Activated naive CD8-positive, alpha-beta T cell treated with anti-CD3 and anti-CD28 coated beads for 36 hours (primary cell): ENCODE results near the gene FBLIM1. TPM values are rescaled to one million over a fixed set of nuclear protein-coding genes. Genes with fewer than 3 reads are reported as not detected.

Experiments used
- DNase-seq: peaks from one replicate; pipeline ENCODE4 v3.0.0; 2021
- H3K27ac Mint-ChIP-seq: one replicate; pipeline ENCODE4 v1.8.0; 2022; ENCODE audit warnings: mild to moderate bottlenecking, moderate library complexity, mixed read lengths
- H3K27me3 Mint-ChIP-seq: one replicate; pipeline ENCODE4 v1.8.0; 2022; ENCODE audit warnings: mild to moderate bottlenecking, mixed read lengths
- H3K36me3 Mint-ChIP-seq: one replicate; pipeline ENCODE4 v1.8.0; 2021; ENCODE audit warnings: mild to moderate bottlenecking, mixed read lengths
- H3K4me1 Mint-ChIP-seq: one replicate; pipeline ENCODE4 v1.8.0; 2021; ENCODE audit warnings: mixed read lengths
- H3K4me3 Mint-ChIP-seq: one replicate; pipeline ENCODE4 v1.8.0; 2022; ENCODE audit warnings: mild to moderate bottlenecking, moderate library complexity, mixed read lengths
- H3K9me3 Mint-ChIP-seq: one replicate; pipeline ENCODE4 v1.8.0; 2022; ENCODE audit warnings: mixed read lengths
- total RNA-seq, 2 experiments: library from RNA; stranded (reverse); gene quantifications; one replicate each; pipeline ENCODE4 v1.2.3, GENCODE V29; 2021

Gene FBLIM1
- total RNA-seq, 2 experiments from 2014 or later: not detected

DNA sequence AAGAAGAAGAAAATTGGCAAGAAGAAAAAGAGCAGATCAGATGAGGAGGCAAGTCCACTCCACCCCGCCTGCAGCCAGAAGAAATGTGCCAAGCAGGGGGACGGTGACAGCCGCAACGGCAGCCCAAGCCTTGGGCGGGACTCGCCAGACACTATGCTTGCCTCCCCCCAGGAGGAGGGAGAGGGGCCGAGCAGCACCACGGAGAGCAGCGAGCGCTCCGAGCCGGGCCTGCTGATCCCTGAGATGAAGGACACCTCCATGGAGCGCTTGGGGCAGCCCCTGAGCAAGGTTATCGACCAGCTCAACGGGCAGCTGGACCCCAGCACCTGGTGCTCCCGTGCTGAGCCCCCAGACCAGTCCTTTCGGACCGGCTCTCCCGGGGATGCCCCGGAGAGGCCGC, 31.6 kb upstream of the FBLIM1 start:
- Mint-ChIP-seq H3K9me3 (no peaks in the 10 kb centered on the region), H3K27ac (no peak overlapping the region), H3K27me3 (no peaks in the 10 kb centered on the region), H3K4me1 (no peaks in the 10 kb centered on the region), H3K36me3 (peaks cover 5% of the 10 kb centered on the region), H3K4me3 (no peak overlapping the region)
- no peak for DNase-seq

DNA sequence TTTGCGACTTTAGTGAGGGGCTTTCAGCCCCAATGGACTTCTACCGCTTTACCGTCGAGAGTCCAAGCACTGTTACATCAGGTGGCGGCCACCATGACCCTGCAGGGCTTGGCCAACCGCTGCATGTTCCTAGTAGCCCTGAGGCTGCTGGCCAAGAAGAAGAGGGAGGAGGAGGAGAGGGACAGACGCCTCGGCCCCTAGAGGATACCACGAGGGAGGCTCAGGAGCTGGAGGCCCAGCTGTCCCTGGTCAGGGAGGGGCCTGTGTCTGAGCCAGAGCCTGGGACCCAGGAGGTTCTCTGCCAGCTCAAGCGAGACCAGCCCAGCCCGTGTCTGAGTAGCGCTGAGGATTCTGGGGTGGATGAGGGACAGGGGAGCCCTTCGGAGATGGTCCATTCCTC, 31.2 kb upstream of the FBLIM1 start:
- Mint-ChIP-seq H3K27me3 (no peaks in the 10 kb centered on the region), H3K36me3 (peaks cover 5% of the 10 kb centered on the region), H3K4me3 (no peak overlapping the region), H3K9me3 (no peaks in the 10 kb centered on the region), H3K27ac (no peak overlapping the region), H3K4me1 (no peaks in the 10 kb centered on the region)
- no peak for DNase-seq

GRCh38 chr1:15727866-15728534, 30.6 kb upstream of the FBLIM1 start:
- Mint-ChIP-seq H3K9me3 (no peaks in the 10 kb centered on the region), H3K27me3 (no peaks in the 10 kb centered on the region), H3K4me1 (no peaks in the 10 kb centered on the region), H3K27ac (no peak overlapping the region), H3K36me3 (peaks cover 2% of the 10 kb centered on the region), H3K4me3 (no peak overlapping the region)
- no peak for DNase-seq

GRCh38 chr1:15728937-15729657, 29.5 kb upstream of the FBLIM1 start:
- Mint-ChIP-seq H3K36me3 (peaks cover 2% of the 10 kb centered on the region), H3K4me3 (no peak overlapping the region), H3K27me3 (no peaks in the 10 kb centered on the region), H3K4me1 (no peaks in the 10 kb centered on the region), H3K9me3 (no peaks in the 10 kb centered on the region), H3K27ac (peak overlapping the region; percentile 48)
- no peak for DNase-seq

GRCh38 chr1:15730423-15730822, 28.2 kb upstream of the FBLIM1 start:
- Mint-ChIP-seq H3K27ac (no peak overlapping the region), H3K27me3 (no peaks in the 10 kb centered on the region), H3K4me3 (no peak overlapping the region), H3K36me3 (peaks cover 2% of the 10 kb centered on the region), H3K9me3 (no peaks in the 10 kb centered on the region), H3K4me1 (no peaks in the 10 kb centered on the region)
- no peak for DNase-seq

DNA sequence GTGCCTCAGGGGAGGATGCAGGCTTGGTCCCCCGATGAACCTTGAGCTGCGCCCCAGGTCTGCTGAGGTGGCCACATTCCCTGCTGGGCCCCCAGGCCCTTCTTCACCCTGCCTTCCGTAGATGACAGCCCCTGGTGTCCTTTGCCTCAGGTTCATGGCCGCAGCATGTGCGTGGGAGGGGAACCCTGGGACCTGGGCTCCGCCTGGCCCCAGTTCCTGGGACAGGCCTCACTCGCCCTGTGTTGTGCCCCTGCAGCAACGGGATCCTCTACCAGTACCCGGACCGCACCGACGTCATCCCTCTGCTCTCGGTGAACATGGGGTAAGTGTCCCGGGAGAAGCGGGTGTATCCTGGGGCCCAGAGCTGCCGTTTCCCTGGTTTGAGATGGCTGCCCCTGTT, 27.7 kb upstream of the FBLIM1 start:
- H3K4me3 Mint-ChIP-seq: no peak overlapping the region
- H3K4me1 Mint-ChIP-seq: no peaks in the 10 kb centered on the region
- no peaks in the 10 kb centered on the region for H3K9me3 Mint-ChIP-seq
- peaks cover 2% of the 10 kb centered on the region for H3K36me3 Mint-ChIP-seq
- no peak for DNase-seq
- no peak overlapping the region for H3K27ac Mint-ChIP-seq
- no peaks in the 10 kb centered on the region for H3K27me3 Mint-ChIP-seq

GRCh38 chr1:15731735-15732685, 26.6 kb upstream of the FBLIM1 start:
- H3K9me3 Mint-ChIP-seq: no peaks in the 10 kb centered on the region

DNA sequence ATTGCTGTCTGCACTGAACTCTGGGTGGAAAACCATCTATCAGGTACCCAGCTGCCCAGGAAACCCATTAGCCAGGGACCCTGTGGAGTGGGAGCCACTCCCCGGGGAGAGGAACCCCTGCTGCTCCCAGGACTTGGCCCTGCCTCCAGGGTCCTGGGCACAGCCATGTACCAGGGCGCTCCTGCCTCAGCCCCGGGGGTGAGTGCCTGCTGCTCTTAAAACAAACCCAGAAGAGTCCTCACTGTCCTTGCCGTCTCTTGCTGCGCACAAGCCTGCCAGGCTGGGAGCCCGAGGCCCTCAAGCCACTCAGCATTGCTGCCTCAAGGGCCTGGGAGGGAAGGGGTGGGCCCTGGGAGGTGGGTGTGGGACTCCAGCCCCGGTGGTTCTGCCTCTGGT, 25.9 kb upstream of the FBLIM1 start:
- Mint-ChIP-seq H3K27ac (no peak overlapping the region), H3K27me3 (no peaks in the 10 kb centered on the region), H3K4me3 (no peak overlapping the region), H3K36me3 (peaks cover 2% of the 10 kb centered on the region), H3K4me1 (no peaks in the 10 kb centered on the region), H3K9me3 (no peaks in the 10 kb centered on the region)
- DNase-seq: no peak

More at GRCh38 chr1:15731735-15732685, 26.6 kb upstream of the FBLIM1 start:
- Mint-ChIP-seq H3K36me3 (peaks cover 2% of the 10 kb centered on the region), H3K4me1 (no peaks in the 10 kb centered on the region), H3K4me3 (no peak overlapping the region), H3K27ac (no peak overlapping the region), H3K27me3 (no peaks in the 10 kb centered on the region)
- no peak for DNase-seq

DNA sequence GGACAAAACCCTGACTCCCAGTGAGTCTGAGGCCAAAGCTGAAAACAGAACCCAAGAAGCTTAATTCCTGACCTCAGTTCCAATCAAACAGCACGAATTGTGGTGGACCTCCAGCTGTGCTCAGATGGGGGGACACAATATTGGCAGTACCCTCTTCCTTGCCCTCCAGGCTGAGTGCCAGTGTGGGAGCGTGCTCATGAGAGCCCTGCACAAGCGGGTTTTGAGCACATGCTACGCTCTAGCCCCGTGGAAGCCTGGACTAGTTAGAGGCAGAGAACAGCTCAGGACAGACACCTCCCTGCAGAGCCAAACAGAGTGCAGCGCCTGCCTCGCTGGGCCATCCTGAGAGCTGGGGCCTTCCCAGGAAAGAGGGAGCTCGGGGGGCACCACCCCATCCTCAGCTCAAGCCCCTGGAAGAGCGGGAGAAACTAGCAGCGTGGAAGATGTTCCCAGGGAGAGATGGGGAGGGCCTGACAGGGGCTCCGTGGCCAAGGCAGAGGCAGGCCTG, 25.3 kb upstream of the FBLIM1 start:
- no peak overlapping the region for H3K4me3 Mint-ChIP-seq
- H3K27ac Mint-ChIP-seq: no peak overlapping the region
- peaks cover 2% of the 10 kb centered on the region for H3K36me3 Mint-ChIP-seq
- no peaks in the 10 kb centered on the region for H3K9me3 Mint-ChIP-seq
- DNase-seq: no peak
- no peaks in the 10 kb centered on the region for H3K27me3 Mint-ChIP-seq
- no peaks in the 10 kb centered on the region for H3K4me1 Mint-ChIP-seq

GRCh38 chr1:15733726-15734226, 24.8 kb upstream of the FBLIM1 start:
- no peaks in the 10 kb centered on the region for H3K9me3 Mint-ChIP-seq
- no peak overlapping the region for H3K27ac Mint-ChIP-seq
- H3K27me3 Mint-ChIP-seq: no peaks in the 10 kb centered on the region
- no peaks in the 10 kb centered on the region for H3K4me1 Mint-ChIP-seq
- DNase-seq: no peak
- no peak overlapping the region for H3K4me3 Mint-ChIP-seq
- peaks cover 2% of the 10 kb centered on the region for H3K36me3 Mint-ChIP-seq

- DNase-seq: no peak
- Mint-ChIP-seq H3K27me3 (no peaks in the 10 kb centered on the region), H3K36me3 (peaks cover 2% of the 10 kb centered on the region), H3K9me3 (no peaks in the 10 kb centered on the region), H3K27ac (no peak overlapping the region), H3K4me3 (no peak overlapping the region), H3K4me1 (no peaks in the 10 kb centered on the region)
Measured at GRCh38 chr1:15734296-15734695, 24.3 kb upstream of the FBLIM1 start.

DNA sequence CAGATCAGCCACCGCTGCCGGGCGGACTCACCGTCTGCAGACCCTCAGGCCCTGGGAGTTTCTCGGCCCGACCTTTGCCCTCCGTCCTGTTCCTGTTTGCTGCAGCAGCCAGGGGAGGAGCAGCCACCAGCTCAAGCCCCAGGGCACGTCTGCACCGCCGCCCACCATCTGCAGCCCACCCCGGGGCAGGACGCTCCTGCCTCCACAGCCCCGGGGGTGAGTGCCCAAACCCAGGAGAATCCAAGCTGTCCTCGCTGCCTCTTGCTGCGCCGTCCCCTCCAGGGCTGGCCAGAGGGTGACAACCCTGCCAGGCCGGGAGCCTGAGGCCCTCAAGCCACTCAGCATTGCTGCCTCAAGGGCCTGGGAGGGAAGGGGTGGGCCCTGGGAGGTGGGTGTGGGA, 23.7 kb upstream of the FBLIM1 start:
- no peak overlapping the region for H3K27ac Mint-ChIP-seq
- H3K36me3 Mint-ChIP-seq: no peaks in the 10 kb centered on the region
- H3K27me3 Mint-ChIP-seq: no peaks in the 10 kb centered on the region
- H3K4me3 Mint-ChIP-seq: no peak overlapping the region
- no peaks in the 10 kb centered on the region for H3K4me1 Mint-ChIP-seq
- no peaks in the 10 kb centered on the region for H3K9me3 Mint-ChIP-seq
- no peak for DNase-seq

DNA sequence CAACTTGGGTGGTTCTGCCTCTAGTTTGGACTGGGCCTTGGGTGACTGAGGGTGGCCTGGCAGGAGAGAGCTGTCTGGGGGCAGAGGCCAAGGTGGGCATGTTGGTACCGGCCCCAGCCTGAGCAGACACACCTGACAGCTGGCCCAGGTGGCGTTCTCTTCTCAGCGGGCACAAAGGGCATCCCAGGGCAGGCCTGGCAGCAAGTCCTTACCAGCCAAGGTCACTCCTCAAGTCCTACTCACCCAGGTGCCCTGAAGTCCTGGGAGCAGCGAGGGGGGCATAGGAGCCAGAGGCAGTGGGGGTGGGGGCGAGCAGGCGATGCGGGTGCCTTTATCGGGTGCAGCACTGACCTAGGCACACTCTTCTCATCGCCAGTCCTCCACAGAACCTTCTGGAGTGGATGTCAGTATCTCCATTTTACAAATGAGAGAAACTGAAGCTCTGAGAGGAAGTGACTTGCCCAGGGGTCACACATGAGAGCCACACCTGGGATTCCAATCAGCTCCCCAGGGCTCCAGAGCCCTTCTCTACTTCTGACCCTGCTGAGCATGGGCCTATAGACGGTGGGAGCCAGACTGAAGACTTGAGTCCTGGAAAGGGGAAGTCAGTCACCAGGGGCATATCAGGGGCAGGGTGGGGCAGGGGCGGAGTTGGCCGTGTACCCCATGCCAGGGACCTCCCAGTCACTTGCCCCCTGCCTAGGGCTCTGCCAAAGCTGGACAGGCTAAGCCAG, 23.1 kb upstream of the FBLIM1 start:
- H3K4me3 Mint-ChIP-seq: no peak overlapping the region
- no peaks in the 10 kb centered on the region for H3K4me1 Mint-ChIP-seq
- H3K27ac Mint-ChIP-seq: no peak overlapping the region
- H3K9me3 Mint-ChIP-seq: no peaks in the 10 kb centered on the region
- H3K27me3 Mint-ChIP-seq: no peaks in the 10 kb centered on the region
- no peak for DNase-seq
- no peaks in the 10 kb centered on the region for H3K36me3 Mint-ChIP-seq

GRCh38 chr1:15736038-15736891, 22.3 kb upstream of the FBLIM1 start, which contains the start of gene SLC25A34:
SLC25A34 (plus strand) TSS chr1:15736258; CDS start chr1:15736486, 228 bp downstream.
- Mint-ChIP-seq H3K36me3 (no peaks in the 10 kb centered on the region), H3K4me1 (peaks cover under 1% of the 10 kb centered on the region), H3K4me3 (no peak within 1 kb of the TSS), H3K27me3 (no peaks in the 10 kb centered on the region), H3K9me3 (no peaks in the 10 kb centered on the region), H3K27ac (no peak within 1 kb of the TSS)
- DNase-seq: no peak
